ENCODE measurements around the gene CSGALNACT2.

The CSGALNACT2 gene

DNA sequence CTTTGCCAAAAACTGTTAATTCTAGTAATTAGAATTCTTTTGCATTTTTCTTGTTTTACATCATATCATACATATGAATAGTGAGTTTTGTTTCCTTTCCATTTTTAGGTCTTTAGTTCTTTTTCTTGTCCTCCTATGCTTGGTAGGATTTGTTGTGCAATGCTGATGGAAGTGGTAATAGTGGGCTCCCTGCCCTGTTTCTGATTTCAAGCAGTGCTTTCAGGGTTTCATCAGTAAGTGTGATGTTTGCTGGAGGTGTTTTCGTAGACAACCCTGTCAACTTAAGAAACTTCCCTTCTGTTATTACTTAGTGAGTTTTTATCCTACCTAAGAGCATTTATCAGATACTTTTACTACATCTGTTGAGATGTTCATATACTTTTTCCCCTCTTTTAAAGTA is 50.5 kb downstream of the CSGALNACT2 start:
- DNase-seq: no peak

DNA sequence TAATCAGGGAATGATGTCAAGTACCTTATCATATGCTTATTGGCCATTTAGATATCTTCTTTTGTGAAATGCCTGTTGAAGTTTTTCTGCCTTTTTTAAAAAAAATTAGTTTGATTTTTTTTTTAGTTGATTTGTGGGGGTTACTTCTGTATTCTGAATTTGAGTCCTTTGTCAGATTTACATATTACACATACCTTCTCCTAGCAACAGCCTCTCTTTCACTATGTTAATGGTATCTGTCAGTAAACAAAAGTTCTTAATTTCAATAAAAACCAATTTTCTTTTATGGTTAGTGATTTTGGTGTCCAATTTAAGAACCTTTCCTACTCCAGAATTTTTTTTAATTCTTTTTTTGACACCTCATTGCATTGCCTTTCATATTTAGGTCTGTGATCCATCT is 52.0 kb downstream of the CSGALNACT2 start:
- DNase-seq: no peak

GRCh38 chr10:43190775-43191174 is 52.5 kb downstream of the CSGALNACT2 start:
- no peak for DNase-seq

GRCh38 chr10:43192884-43193283 is 54.6 kb downstream of the CSGALNACT2 start:
- DNase-seq: no peak

DNA sequence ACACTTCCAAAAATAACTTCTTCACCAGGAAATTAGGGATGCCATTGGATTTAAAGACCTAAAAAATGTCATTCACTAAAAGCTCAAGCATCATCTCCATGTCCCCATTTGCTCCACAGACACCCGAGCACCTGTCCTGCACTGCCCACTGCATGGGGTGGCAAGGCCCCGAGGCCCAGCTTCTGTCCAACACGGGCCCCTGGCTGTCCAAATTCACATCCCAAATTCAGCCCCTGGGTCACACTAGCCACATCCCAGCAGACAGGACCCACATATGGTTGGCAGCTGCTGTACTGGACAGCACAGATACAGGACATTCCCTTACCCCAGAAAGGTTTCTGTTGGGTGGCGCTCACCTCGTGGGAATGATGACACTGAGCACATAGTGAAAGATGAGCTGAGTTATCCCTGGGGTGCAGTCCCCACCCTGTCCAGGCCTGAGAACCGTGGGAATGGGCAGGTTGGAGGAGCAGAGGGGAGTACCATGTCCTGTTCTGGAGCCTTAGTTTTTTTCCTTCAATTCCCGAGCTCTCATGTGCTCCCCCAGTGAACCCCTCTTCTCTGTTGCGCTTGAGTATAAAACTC is 55.3 kb downstream of the CSGALNACT2 start:
- no peak for DNase-seq

- no peak for DNase-seq
Observed at GRCh38 chr10:43194266-43194665, 56.0 kb downstream of the CSGALNACT2 start.

- DNase-seq: no peak
Observed at GRCh38 chr10:43194859-43195258, 56.6 kb downstream of the CSGALNACT2 start.

GRCh38 chr10:43195557-43195956 is 57.3 kb downstream of the CSGALNACT2 start:
- DNase-seq: no peak

DNA sequence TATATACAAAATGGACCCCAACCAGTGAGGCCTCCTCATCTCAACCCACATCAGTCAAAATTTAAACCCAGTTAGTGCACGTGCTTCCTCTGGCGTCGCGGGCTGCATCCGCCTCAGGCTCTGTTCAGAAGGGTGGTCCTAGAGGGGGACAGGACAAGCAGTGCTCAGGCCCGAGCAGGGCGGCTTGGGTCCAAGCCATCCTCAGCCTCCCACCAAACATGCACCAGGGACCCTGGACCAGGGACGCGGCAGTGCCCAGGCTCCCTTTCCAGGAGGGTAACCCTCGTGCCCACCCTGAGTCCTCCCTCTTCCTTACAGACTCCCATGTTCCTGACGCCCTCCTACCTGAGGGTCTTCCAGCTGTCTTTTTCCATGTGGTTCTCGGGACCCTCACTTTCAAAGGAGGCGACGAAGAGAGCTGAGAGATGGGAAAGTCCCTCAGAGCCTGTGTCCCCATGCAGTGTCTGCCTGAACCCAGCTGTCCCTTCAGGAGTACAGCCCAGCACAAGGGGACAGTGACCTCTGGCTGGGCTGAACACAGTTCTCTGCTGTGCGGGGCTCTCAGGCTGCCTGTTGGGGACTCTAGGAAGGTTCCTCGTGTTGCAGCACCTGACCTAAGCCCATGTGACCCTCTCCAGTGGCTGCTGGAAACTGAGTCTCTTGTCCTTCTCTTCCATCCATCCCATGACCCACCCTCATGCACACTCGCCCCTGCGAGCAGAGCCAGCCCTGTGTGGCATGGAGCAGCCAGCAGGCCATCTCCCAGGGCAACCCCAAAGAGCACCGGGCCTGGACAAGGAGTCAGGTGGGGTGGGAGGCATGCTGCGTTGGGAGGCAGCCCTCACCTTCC is 58.1 kb downstream of the CSGALNACT2 start:
- DNase-seq: no peak

DNA sequence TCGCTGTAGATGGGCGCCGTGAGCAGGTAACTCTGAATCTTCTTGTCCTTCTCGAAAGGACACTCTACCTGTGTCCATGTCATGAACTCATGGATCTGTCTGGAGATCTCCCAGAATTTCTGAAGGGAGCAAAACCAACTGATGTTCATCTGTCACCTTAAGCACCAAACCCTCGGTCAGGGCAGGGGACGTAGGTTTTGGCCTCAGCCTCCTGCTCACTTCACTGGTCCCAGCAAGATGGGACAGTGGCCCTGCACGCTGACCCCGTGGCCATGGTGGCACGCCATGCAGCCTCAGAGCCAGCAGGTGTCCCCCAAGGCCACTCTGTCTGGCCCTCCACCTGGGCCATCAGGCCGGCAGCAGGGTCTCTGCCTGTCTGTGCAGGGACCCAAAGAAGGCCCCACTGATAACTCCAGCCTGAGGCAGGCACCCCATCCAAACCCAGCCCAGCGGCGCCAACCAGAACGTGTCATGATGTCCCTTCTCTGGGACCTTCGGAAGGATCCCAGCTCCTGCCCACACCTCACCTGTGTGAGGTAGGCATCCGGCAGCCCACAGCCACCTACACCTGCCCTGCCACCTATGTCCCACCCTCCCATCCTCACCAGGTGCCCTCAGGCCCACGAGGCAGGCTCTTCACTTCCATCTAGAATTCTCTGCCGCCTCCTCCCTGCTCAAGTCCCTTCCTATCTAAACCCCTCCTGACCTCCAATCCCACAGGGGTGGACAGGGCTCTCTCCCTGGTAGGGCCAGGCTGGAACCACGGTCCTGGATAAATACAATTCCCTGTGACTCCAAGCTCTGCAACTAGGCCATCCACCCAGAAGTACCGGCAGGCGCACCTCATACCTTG is 59.0 kb downstream of the CSGALNACT2 start:
- no peak for DNase-seq

DNA sequence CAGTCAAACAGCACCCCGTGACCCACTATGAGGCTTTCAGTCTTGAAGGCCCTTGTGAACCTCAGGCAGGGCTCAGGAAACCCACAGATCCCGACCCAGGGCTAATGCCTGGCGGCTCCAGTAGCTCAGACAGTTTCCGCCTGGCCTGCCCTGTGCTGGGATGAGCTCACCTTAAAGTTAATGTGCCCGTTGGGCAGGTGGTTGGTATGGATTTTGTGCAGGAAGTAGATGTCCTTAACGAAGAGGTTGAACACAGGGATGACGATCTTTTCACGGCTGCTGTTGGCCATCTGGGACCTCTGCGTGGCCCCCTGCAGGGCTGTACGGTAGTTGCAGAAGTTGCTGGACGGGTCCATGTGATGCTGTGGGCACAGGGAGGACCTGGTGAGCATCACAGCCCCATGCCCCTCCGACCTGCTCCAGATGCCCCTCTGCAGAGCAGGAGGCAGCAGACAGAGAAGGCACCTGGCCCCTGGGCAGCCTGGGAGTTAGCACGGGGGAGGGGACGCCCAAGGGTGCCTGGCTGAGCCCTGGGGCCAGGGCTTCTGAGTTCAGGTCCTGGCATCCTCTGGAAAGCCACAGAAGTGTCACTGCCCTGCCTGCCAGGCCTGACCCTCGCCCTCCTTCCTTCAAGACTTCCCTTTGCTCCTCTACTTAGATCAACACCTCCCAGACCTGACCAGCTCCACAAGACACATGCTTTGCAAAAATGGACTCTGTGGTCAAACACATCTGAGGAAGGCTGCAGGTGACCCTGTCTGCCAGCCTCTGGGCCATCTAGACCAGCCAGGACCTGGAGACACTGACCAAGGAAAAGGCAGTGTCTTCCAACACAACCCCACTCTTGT is 59.8 kb downstream of the CSGALNACT2 start:
- no peak for DNase-seq

DNA sequence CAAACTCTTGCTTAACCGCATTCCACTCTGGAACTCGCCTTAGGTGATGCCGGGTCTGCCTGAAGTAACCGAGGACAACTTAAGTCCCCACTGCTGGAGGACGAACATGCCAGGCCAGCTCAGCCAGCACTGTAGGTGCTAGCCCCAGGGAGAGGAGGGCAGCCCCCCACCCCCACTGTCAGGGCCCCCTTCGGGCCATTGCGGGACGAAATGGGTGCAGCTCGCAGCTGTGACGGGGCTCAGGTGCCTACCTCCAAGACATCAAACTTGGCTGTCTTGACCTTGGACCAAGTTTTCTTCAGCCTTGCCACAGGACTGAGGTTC is 60.4 kb downstream of the CSGALNACT2 start:
- no peak for DNase-seq

DNA sequence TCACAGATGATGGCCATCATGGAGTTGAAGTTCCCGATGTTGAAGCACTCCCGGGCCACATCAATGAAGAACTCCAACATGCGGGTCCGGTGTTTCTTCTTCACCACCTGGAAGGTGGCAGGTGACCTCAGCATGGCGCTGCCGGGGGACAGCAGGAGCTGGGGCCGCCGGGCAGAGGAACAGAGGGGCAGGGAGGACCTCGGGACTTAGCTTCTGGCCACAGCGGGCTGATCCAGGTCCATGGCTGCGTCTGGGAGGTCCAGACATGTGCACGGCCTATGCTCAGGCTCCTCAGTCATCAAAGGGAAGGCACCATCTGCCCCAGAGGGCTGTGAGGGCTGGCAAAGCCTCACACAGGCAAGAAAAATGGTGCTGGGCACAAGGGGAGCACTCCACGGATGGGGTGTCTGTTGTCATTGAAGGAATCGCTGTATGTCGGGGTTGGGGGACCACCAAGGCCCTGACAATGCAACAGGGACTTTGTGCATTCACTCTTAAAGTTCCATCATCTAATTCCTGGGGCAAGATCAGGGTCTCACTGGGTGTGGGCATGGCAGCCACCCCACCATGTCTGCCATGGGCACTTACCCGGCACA is 60.9 kb downstream of the CSGALNACT2 start:
- DNase-seq: no peak

- no peak for DNase-seq
Observed at GRCh38 chr10:43199684-43200537, 61.7 kb downstream of the CSGALNACT2 start.

GRCh38 chr10:43200538-43201390 is 62.5 kb downstream of the CSGALNACT2 start:
- DNase-seq: no peak

DNA sequence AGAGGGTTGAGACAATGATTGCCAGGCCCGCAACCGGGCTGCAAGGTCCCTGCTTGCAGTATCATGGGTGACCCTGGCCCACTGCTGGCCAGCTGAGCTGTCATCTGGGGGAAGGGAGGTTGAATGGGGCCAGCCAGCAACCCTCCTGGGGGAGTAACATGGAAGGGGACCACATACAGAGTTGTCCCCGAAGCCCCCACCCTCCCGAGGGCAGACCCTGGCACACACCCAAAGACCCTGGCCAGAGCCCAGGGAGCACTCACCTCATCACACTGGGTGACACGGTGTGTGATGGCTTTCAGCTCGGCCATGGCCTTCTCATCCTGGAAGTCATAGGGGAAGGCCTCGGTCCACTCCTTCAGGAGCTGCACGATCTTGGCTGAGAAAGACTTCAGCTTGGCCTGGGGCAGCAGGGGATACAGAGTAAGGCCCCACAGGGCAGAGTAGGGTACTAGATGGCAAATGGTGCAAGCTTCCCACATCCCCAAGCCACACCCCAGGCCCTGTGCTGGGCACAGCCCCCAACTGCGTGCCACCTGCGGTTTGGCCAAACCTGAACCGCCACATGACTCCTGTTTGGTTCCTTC is 63.4 kb downstream of the CSGALNACT2 start:
- no peak for DNase-seq

- DNase-seq: no peak
Observed at GRCh38 chr10:43202224-43202656, 64.0 kb downstream of the CSGALNACT2 start.

- DNase-seq: no peak
Observed at GRCh38 chr10:43202657-43203447, 64.6 kb downstream of the CSGALNACT2 start.

- DNase-seq: no peak
Observed at GRCh38 chr10:43203448-43204041, 65.3 kb downstream of the CSGALNACT2 start.
